Nephron progenitor cell (in vitro differentiated cells): ENCODE results near the gene ATP6V1C2.
"Not testable (repeated sequence)": the region's sequence is repeated elsewhere in the genome, so short reads cannot be mapped to it uniquely, and the experiment has no call there.

Experiments used
- DNase-seq: peaks from one replicate; pipeline ENCODE4 v3.0.0; 2021
- H3K27ac Mint-ChIP-seq: 2 replicates; pipeline ENCODE4 v1.8.0; 2021; ENCODE audit warnings: mild to moderate bottlenecking, moderate library complexity, mixed read lengths
- H3K27me3 Mint-ChIP-seq: 2 replicates; pipeline ENCODE4 v1.8.0; 2021; ENCODE audit warnings: mild to moderate bottlenecking, low read depth, mixed read lengths; ENCODE audit not compliant: poor library complexity
- H3K36me3 Mint-ChIP-seq: 2 replicates; pipeline ENCODE4 v1.8.0; 2021; ENCODE audit warnings: low read depth, mixed read lengths
- H3K4me1 Mint-ChIP-seq: 2 replicates; pipeline ENCODE4 v1.8.0; 2021; ENCODE audit warnings: mixed read lengths
- H3K4me3 Mint-ChIP-seq: 2 replicates; pipeline ENCODE4 v1.8.0; 2021; ENCODE audit warnings: mild to moderate bottlenecking, moderate library complexity, mixed read lengths
- H3K9me3 Mint-ChIP-seq: 2 replicates; pipeline ENCODE4 v1.8.0; 2021; ENCODE audit warnings: mild to moderate bottlenecking, moderate library complexity, mixed read lengths
- TF ChIP-seq, protein P1 (sequence below): fragments of 200-600 bp; sonication (generic); IDR thresholded peaks from 2 replicates; pipeline ENCODE4 v1.5.0; 2021; ENCODE audit warnings: antibody characterized with exemption

The ATP6V1C2 gene

GRCh38 chr2:10777111-10777841, 55.8 kb downstream of the ATP6V1C2 start:
- H3K27ac Mint-ChIP-seq, result peak overlapping the region; percentile 98
- H3K36me3 Mint-ChIP-seq, result peaks cover 29% of the 10 kb centered on the region
- peaks cover 6% of the 10 kb centered on the region for H3K27me3 Mint-ChIP-seq
- H3K9me3 Mint-ChIP-seq, result no peaks in the 10 kb centered on the region
- H3K4me1 Mint-ChIP-seq, result peaks cover 28% of the 10 kb centered on the region
- no peak for DNase-seq
- H3K4me3 Mint-ChIP-seq, result no peak overlapping the region
- TF ChIP-seq, protein P1, sequence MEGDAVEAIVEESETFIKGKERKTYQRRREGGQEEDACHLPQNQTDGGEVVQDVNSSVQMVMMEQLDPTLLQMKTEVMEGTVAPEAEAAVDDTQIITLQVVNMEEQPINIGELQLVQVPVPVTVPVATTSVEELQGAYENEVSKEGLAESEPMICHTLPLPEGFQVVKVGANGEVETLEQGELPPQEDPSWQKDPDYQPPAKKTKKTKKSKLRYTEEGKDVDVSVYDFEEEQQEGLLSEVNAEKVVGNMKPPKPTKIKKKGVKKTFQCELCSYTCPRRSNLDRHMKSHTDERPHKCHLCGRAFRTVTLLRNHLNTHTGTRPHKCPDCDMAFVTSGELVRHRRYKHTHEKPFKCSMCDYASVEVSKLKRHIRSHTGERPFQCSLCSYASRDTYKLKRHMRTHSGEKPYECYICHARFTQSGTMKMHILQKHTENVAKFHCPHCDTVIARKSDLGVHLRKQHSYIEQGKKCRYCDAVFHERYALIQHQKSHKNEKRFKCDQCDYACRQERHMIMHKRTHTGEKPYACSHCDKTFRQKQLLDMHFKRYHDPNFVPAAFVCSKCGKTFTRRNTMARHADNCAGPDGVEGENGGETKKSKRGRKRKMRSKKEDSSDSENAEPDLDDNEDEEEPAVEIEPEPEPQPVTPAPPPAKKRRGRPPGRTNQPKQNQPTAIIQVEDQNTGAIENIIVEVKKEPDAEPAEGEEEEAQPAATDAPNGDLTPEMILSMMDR, result no peak

DNA sequence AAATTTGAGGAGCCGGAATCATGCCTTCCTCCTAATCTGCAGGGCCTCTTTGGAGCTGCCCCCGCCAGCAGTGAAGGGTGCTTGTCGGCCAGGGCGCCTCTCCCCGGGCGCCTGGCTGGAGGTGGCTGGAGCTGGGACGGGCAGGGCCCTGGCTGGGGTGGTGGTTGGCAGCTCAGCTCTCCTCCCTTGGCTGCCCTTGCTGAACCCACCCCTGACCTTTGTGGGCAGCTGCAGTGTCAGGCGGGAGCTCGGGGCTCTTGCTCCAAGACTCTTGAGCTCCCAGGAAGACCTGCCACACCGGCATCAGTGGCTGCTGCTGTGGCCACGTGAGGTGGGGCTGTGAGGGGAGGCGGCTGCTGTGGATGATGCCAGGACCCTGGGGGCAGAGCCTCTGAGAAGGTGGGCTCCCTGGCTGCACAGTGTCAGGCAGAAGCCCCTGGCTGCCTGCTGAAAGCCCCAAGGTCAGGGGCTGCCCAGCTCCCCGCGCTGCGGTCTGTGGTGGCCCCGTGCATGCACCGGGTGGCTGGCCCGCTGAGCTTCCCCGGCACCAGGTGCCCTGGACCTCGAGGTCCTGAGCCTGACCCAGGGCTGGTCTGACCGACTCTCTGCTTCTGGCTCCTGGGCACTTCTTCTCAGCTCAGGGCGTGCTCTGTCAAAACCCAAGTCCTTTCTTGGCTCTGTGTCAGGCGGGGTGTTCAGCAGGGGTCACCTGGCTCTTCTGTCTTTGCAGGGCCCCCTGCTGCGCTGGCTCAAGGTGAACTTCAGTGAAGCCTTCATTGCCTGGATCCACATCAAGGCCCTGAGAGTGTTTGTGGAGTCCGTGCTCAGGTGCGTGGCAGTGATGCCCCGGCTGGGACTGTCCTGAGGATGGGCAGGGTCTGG, 56.7 kb downstream of the ATP6V1C2 start:
- no peak for DNase-seq
- peaks cover 1% of the 10 kb centered on the region for H3K27me3 Mint-ChIP-seq
- peaks cover 24% of the 10 kb centered on the region for H3K4me1 Mint-ChIP-seq
- peaks cover 34% of the 10 kb centered on the region for H3K36me3 Mint-ChIP-seq
- H3K9me3 Mint-ChIP-seq, result no peaks in the 10 kb centered on the region
- TF ChIP-seq, protein P1, result no peak
- H3K4me3 Mint-ChIP-seq, result no peak overlapping the region
- H3K27ac Mint-ChIP-seq, result peak overlapping the region; percentile 98

DNA sequence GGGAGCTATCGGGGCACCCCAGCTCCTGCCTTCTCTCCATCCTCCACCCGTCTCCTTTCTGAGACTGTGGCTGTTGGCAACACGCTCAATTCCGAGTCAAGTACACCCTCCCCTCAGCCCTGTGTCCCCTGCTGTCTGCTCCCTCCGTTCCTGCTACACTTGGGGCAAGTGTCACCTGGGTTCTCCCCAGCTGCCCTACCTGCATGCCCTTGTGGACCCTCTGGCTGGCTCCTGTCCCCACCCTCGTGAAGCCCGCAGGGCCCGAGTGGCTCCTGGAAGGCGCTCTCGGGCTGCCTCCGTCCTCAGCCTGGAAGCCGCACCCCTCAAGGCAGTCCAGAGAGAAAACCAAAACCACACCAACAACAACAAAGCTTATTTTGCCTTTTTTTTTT, 57.3 kb downstream of the ATP6V1C2 start:
- DNase-seq, result no peak
- H3K27me3 Mint-ChIP-seq, result no peaks in the 10 kb centered on the region
- TF ChIP-seq, protein P1, result no peak
- H3K4me1 Mint-ChIP-seq, result peaks cover 19% of the 10 kb centered on the region
- peak overlapping the region; percentile 48 for H3K27ac Mint-ChIP-seq
- H3K36me3 Mint-ChIP-seq, result peaks cover 41% of the 10 kb centered on the region
- no peak overlapping the region for H3K4me3 Mint-ChIP-seq
- H3K9me3 Mint-ChIP-seq, result no peaks in the 10 kb centered on the region

- TF ChIP-seq, protein P1, result no peak
- Mint-ChIP-seq H3K27ac (peak overlapping the region; percentile 24), H3K4me3 (no peak overlapping the region), H3K9me3 (no peaks in the 10 kb centered on the region), H3K27me3 (no peaks in the 10 kb centered on the region), H3K4me1 (peaks cover 7% of the 10 kb centered on the region), H3K36me3 (peaks cover 53% of the 10 kb centered on the region)
- DNase-seq, result no peak
Measured at GRCh38 chr2:10779776-10780490, 58.5 kb downstream of the ATP6V1C2 start.

DNA sequence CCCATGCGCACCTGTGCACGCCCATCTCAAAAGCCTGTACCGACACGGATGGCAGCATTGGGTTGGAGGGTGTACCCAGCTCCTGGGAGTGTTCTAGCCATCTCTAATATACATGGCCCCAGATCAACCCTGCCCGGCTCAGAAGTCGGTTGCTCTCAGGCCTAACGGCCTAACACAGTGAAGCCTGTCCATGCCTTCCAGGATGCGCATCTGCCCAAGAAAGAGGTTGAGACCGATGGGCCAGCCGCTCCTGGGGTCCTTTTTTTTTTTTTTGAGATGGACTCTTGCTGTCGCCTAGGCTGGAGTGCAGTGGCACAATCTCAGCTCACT, 59.0 kb downstream of the ATP6V1C2 start:
- DNase-seq, result no peak
- TF ChIP-seq, protein P1, result no peak
- Mint-ChIP-seq H3K27ac (peak overlapping the region; percentile 24), H3K27me3 (no peaks in the 10 kb centered on the region), H3K36me3 (peaks cover 58% of the 10 kb centered on the region), H3K4me1 (peaks cover 2% of the 10 kb centered on the region), H3K4me3 (no peak overlapping the region), H3K9me3 (no peaks in the 10 kb centered on the region)

GRCh38 chr2:10780821-10781220, 59.4 kb downstream of the ATP6V1C2 start:
- not testable (repeated sequence) for DNase-seq, H3K4me3 Mint-ChIP-seq, H3K9me3 Mint-ChIP-seq, H3K27me3 Mint-ChIP-seq, H3K4me1 Mint-ChIP-seq, H3K27ac Mint-ChIP-seq
- H3K36me3 Mint-ChIP-seq, result peaks cover 58% of the 10 kb centered on the region
